HepG2 (cell line): Measurements from ENCODE around the gene BCDIN3D. TPM values are rescaled to one million over a fixed set of nuclear protein-coding genes. Genes with fewer than 3 reads are reported as not detected.

ENCODE experiments used
- ATAC-seq: fragments of 200-7000 bp; cut with Tn5 transposase; 3 replicates; pipeline ENCODE4 v1.9.1; 2020; ENCODE audit warnings: mild to moderate bottlenecking, moderate library complexity
- BruUV-seq: library from RNA; stranded (reverse); fragments of 400-500 nt; replicated peaks from 2 replicates; lab custom pipeline; 2021; lab: Mats Ljungman, UMichigan
- CTCF ChIA-PET: fragments of 300-600 bp; formaldehyde crosslinking; extraction: SDS; loops from one replicate; lab custom pipeline; 2021; ENCODE audit warnings: low total read pairs, inconsistent platforms, low intra/inter-chr PET ratio; lab: Yijun Ruan, JAX
- POLR2A ChIA-PET: fragments of 350-600 bp; sonication (Branson Sonifier 250); formaldehyde crosslinking; loops from one replicate; lab custom pipeline; 2020; ENCODE audit warnings: antibody characterized with exemption, inconsistent platforms; lab: Yijun Ruan, JAX
- DNase-seq: peaks from one replicate; pipeline ENCODE4 v3.0.0-alpha.2; 2015; ENCODE audit warnings: low spot score
- FAIRE-seq: peaks from 3 replicates; lab custom pipeline; 2011; peaks lifted over from hg19 to GRCh38; lab: Jason Lieb, UNC
- H2AFZ ChIP-seq: one replicate; pipeline ENCODE4 v1.6.1; 2011; ENCODE audit warnings: low read length, inconsistent platforms
- H3K27ac ChIP-seq: fragments of 300-600 bp; 3 replicates; pipeline ENCODE4 v1.8.0; 2011; ENCODE audit warnings: mixed run types, mild to moderate bottlenecking, mixed read lengths, low read length, inconsistent platforms; ENCODE audit not compliant: insufficient read depth; ENCODE audit errors: extremely low read length
- H3K27me3 ChIP-seq, 2 experiments: fragments of 200-600 bp in 1 of 2; 2 replicates in 1 of 2; 3 replicates in 1 of 2; pipeline versions ENCODE4 v1.6.0 to v1.8.0; 2011; ENCODE audit warnings: low read length in 2 of 2, mild to moderate bottlenecking in 2 of 2, moderate library complexity in 2 of 2, inconsistent platforms in 1 of 2; ENCODE audit not compliant: insufficient read depth in 2 of 2, control insufficient read depth in 1 of 2
- H3K36me3 ChIP-seq, 2 experiments: fragments of 200-600 bp in 1 of 2; replicated peaks in 1 of 2; 2 replicates in 1 of 2; 3 replicates in 1 of 2; pipeline versions ENCODE4 v1.5.1 to v1.8.0; 2011; ENCODE audit warnings: low read length in 2 of 2, inconsistent platforms in 1 of 2; ENCODE audit not compliant: insufficient read depth in 2 of 2, control insufficient read depth in 1 of 2
- H3K4me1 ChIP-seq: 2 replicates; pipeline ENCODE4 v1.5.1; 2012; ENCODE audit warnings: low read length, inconsistent platforms; ENCODE audit not compliant: insufficient read depth
- H3K4me2 ChIP-seq: 2 replicates; pipeline ENCODE4 v1.6.0; 2011; ENCODE audit warnings: low read depth, low read length, inconsistent platforms
- H3K4me3 ChIP-seq, 3 experiments: fragments of 200-600 bp in 1 of 3; sonication (generic), shearing (Covaris generic) in 1 of 3; replicated peaks in 1 of 3; 2 replicates each; pipeline ENCODE4 v1.5.1; 2011 to 2016; ENCODE audit warnings: low read length in 3 of 3, inconsistent platforms in 2 of 3, low read depth in 2 of 3, mild to moderate bottlenecking in 2 of 3, control low read depth in 1 of 3, mixed read lengths in 1 of 3; ENCODE audit not compliant: insufficient read depth in 1 of 3
- H3K79me2 ChIP-seq: one replicate; pipeline ENCODE4 v1.6.1; 2011; ENCODE audit warnings: low read length, inconsistent platforms; ENCODE audit not compliant: insufficient read depth
- H3K9ac ChIP-seq: 2 replicates; pipeline ENCODE4 v1.6.0; 2011; ENCODE audit warnings: mild to moderate bottlenecking, low read depth, low read length, inconsistent platforms; ENCODE audit not compliant: insufficient read depth
- H3K9me3 ChIP-seq: 2 replicates; pipeline ENCODE4 v1.5.1; 2012; ENCODE audit warnings: mild to moderate bottlenecking, low read length
- H4K20me1 ChIP-seq: 2 replicates; pipeline ENCODE4 v1.6.0; 2011; ENCODE audit warnings: inconsistent platforms, mild to moderate bottlenecking, low read length, moderate library complexity; ENCODE audit not compliant: insufficient read depth
- ATAD3A ChIP-seq: sonication (generic); formaldehyde crosslinking; IDR thresholded peaks from 2 replicates; pipeline ENCODE4 v1.4.0; 2020; ENCODE audit warnings: missing genetic modification reagents
- HDAC6 ChIP-seq: fragments of 200-600 bp; sonication (generic); IDR thresholded peaks from 2 replicates; pipeline ENCODE4 v1.7.0; 2017; ENCODE audit warnings: mild to moderate bottlenecking, antibody characterized with exemption, low read length, low read depth
- HOXD1 ChIP-seq: sonication (generic); formaldehyde crosslinking; IDR thresholded peaks from 2 replicates; pipeline ENCODE4 v1.5.0; 2020; ENCODE audit warnings: missing genetic modification reagents
- KDM2A ChIP-seq: sonication (generic); formaldehyde crosslinking; IDR thresholded peaks from 2 replicates; pipeline ENCODE4 v1.4.0; 2020; ENCODE audit warnings: low read depth, missing genetic modification reagents, borderline replicate concordance
- MAFF ChIP-seq: IDR thresholded peaks from 2 replicates; pipeline ENCODE4 v1.6.1; 2011; ENCODE audit warnings: low read depth, low read length, improper control_type of control experiment
- MAFK ChIP-seq, 2 experiments: IDR thresholded peaks in 1 of 2; conservative IDR thresholded peaks in 1 of 2; 2 replicates each; pipeline ENCODE4 v1.6.1; 2011; ENCODE audit warnings: improper control_type of control experiment in 2 of 2, low read length in 2 of 2
- NBN ChIP-seq: fragments of 450-650 bp; conservative IDR thresholded peaks from 2 replicates; pipeline ENCODE4 v1.6.1; 2017
- NFE2 ChIP-seq: sonication (generic); formaldehyde crosslinking; IDR thresholded peaks from 2 replicates; pipeline ENCODE4 v1.4.0; 2020; ENCODE audit warnings: missing genetic modification reagents
- NR2F1 ChIP-seq, 2 experiments: fragments of 450-650 bp in 1 of 2; formaldehyde crosslinking in 1 of 2; IDR thresholded peaks; 2 replicates each; pipeline versions ENCODE4 v1.5.0 to v1.6.1; 2016 to 2020; ENCODE audit warnings: mild to moderate bottlenecking in 1 of 2, missing compliant biosample characterization in 1 of 2, missing genetic modification reagents in 1 of 2, moderate library complexity in 1 of 2
- SMAD9 ChIP-seq: sonication (generic); formaldehyde crosslinking; IDR thresholded peaks from 2 replicates; pipeline ENCODE4 v1.5.1; 2020; ENCODE audit warnings: mild to moderate bottlenecking, missing genetic modification reagents
- SP4 ChIP-seq: sonication (generic); formaldehyde crosslinking; IDR thresholded peaks from 2 replicates; pipeline ENCODE4 v1.8.1; 2023; ENCODE audit warnings: mild to moderate bottlenecking, missing genetic modification reagents
- SYNCRIP ChIP-seq: fragments of 200-400 bp; formaldehyde crosslinking; IDR thresholded peaks from 2 replicates; pipeline ENCODE4 v1.6.1; 2018; ENCODE audit warnings: mild to moderate bottlenecking, low read depth, low read length; ENCODE audit not compliant: insufficient read depth
- TOE1 ChIP-seq: sonication (generic); formaldehyde crosslinking; IDR thresholded peaks from 2 replicates; pipeline ENCODE4 v1.4.0; 2020; ENCODE audit warnings: mild to moderate bottlenecking, missing genetic modification reagents
- ZBTB3 ChIP-seq: sonication (generic); formaldehyde crosslinking; IDR thresholded peaks from 2 replicates; pipeline ENCODE4 v1.4.0; 2020; ENCODE audit warnings: low read depth, mild to moderate bottlenecking, moderate library complexity, missing genetic modification reagents, borderline replicate concordance
- ZFP36 ChIP-seq: fragments of 150-350 bp; IDR thresholded peaks from 2 replicates; pipeline ENCODE4 v1.6.1; 2018; ENCODE audit warnings: borderline replicate concordance, low read length, low read depth; ENCODE audit not compliant: partially characterized antibody
- ZFYVE20 ChIP-seq: sonication (generic); formaldehyde crosslinking; IDR thresholded peaks from 2 replicates; pipeline ENCODE4 v1.8.0; 2023; ENCODE audit warnings: low read depth, mild to moderate bottlenecking, moderate library complexity, missing genetic modification reagents, borderline replicate concordance
- ZNF333 ChIP-seq: sonication (generic); formaldehyde crosslinking; IDR thresholded peaks from 2 replicates; pipeline ENCODE4 v1.4.0; 2020; ENCODE audit warnings: mild to moderate bottlenecking, missing genetic modification reagents, borderline replicate concordance
- WGBS: methylation state at CpG from one replicate; pipeline ENCODE4 v1.1.6; 2017; ENCODE audit warnings: low lambda C conversion rate; 5-methylcytosine and 5-hydroxymethylcytosine counted together
- in situ Hi-C: cut with HindIII; loops from 2 replicates; pipeline ENCODE4 v1.10.0; 2017; ENCODE audit warnings: low pct_unique_long_range_greater_than_20kb; ENCODE audit not compliant: extremely low pct_ligation_motif_present
- intact Hi-C: fragments of 100-400 bp; cut with micrococcal nuclease; formaldehyde crosslinking; loops from one replicate; pipeline ENCODE4 v1.10.0; 2022; ENCODE audit not compliant: unreplicated experiment
- polyA plus RNA-seq, 8 experiments: library from polyadenylated mRNA; depleted of rRNA in 3 of 8; stranded (reverse) in 7 of 8; unstranded in 1 of 8; fragments of >200 nt; fragmentation: Illumina TruSeq in 4 of 8; extraction: Trizol in 4 of 8; gene quantifications; 2 replicates each; pipeline versions ENCODE4 v1.2.1 to v1.2.3, GENCODE V29; 2011 to 2016; ENCODE audit warnings: low read depth in 4 of 8, missing spikeins in 1 of 8, mixed read lengths in 1 of 8; ENCODE audit not compliant: insufficient read depth in 1 of 8
- total RNA-seq, 5 experiments: library from RNA; depleted of rRNA; stranded (reverse); fragments of >200 nt; fragmentation: Illumina TruSeq; extraction: Trizol; gene quantifications; 2 replicates each; pipeline ENCODE4 v1.2.3, GENCODE V29; 2016; ENCODE audit warnings: low read depth in 1 of 5
- TF ChIP-seq, protein P1 (sequence below): sonication (generic); formaldehyde crosslinking; IDR thresholded peaks from 2 replicates; pipeline ENCODE4 v1.4.0; 2020; ENCODE audit warnings: missing genetic modification reagents

The BCDIN3D gene
- total and polyA plus RNA-seq, 2 of the 13 experiments (the other 11 are each of a cell fraction or from before 2014, with no cell fraction given), result 2.2 to 2.5 TPM

DNA sequence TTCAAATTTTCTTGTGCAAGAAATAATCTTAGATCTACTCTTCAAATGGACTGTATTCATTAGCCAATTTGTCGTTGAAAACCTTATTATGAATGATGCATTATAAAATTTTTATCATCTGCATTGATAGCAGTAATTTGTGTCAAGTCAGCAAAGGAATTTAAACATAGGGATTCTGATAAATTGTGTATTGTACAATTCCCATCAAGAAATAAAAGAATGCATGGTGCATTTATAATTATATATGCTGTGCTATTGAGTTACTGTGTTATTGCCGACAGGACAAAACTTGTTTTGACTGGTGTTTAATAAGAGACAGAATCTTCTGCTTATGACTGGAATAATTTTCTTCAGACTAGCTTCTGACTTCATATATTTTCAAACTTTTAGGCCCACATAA is 3.1 kb upstream of the BCDIN3D start:
- no peak overlapping the region for H2AFZ ChIP-seq

DNA sequence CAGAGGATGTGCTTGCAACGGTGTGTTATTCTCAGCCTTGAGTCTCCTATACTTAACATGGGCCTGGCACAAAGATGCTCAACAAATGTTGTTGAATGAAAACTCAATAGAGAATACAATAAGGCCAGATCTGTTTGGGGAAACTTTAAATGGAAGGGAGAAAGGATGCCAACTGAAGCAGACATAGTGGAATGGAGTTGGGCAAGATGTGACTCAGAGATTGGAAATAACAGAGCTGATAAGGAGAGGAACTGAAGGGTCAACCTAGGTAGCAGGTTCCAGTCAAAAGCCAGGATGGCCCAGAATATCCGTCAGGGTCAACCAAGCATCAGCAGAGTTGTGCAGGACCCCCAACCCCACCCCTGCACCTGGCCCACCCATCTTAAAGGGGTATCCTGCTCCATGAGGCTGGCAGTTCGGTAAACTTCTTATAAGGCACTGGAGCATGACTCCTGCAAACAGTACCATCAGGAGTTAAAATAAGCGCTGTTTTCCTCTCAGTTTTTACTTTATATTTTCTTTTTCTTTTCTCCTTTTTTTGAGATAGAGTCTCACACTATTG is 1.1 kb upstream of the BCDIN3D start:
- no peak for FAIRE-seq
- ATAC-seq, result no peak
- Histone ChIP-seq H4K20me1 (no peaks in the 10 kb centered on the region), H3K9ac (no peak overlapping the region), H3K36me3 (no peaks in the 10 kb centered on the region), H3K4me2 (no peak overlapping the region), H3K4me1 (peaks cover 19% of the 10 kb centered on the region), H3K27ac (no peak overlapping the region), H3K9me3 (no peaks in the 10 kb centered on the region), H3K79me2 (peaks cover 7% of the 10 kb centered on the region), H3K27me3 (peaks cover 2 to 13% of the 10 kb centered on the region in 2 experiments; a peak in 2 of 5 replicates), H2AFZ (no peak overlapping the region), H3K4me3 (no peak overlapping the region)
- intact Hi-C loops (no loop called here), in situ Hi-C loops (no loop called here)
- ChIA-PET POLR2A (interaction anchor here (1.0 to 1.5 kb wide), 4 partner anchors 10 to 580 kb away, joined by 3 to 8 read pairs (median 6); no protein-coding TSS in a partner anchor), CTCF (no interaction called here)
- no peak for DNase-seq
- BruUV-seq, result no TSS peak
- 93% methylated on average over 4 of the region's 4 CpGs for WGBS
- TF ChIP-seq SMAD9 (no peak), NR2F1 (CRISPR knock-in tag; IDR thresholded peaks at IDR 0.05) (no peak), ATAD3A (CRISPR knock-in tag) (no peak), ZFYVE20 (no peak)
- TF ChIP-seq, protein P1, sequence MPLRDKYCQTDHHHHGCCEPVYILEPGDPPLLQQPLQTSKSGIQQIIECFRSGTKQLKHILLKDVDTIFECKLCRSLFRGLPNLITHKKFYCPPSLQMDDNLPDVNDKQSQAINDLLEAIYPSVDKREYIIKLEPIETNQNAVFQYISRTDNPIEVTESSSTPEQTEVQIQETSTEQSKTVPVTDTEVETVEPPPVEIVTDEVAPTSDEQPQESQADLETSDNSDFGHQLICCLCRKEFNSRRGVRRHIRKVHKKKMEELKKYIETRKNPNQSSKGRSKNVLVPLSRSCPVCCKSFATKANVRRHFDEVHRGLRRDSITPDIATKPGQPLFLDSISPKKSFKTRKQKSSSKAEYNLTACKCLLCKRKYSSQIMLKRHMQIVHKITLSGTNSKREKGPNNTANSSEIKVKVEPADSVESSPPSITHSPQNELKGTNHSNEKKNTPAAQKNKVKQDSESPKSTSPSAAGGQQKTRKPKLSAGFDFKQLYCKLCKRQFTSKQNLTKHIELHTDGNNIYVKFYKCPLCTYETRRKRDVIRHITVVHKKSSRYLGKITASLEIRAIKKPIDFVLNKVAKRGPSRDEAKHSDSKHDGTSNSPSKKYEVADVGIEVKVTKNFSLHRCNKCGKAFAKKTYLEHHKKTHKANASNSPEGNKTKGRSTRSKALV (CRISPR knock-in tag), result no peak

More for the DNA sequence above, 3.1 kb upstream of the BCDIN3D start:
- Histone ChIP-seq H3K79me2 (peaks cover 7% of the 10 kb centered on the region), H3K4me3 (no peak overlapping the region), H3K27ac (no peak overlapping the region), H3K36me3 (no peaks in the 10 kb centered on the region), H3K4me1 (peaks cover 18% of the 10 kb centered on the region), H3K9ac (no peak overlapping the region), H4K20me1 (no peaks in the 10 kb centered on the region), H3K4me2 (no peak overlapping the region), H3K27me3 (peaks cover 2 to 13% of the 10 kb centered on the region in 2 experiments; a peak in 2 of 5 replicates), H3K9me3 (no peaks in the 10 kb centered on the region)
- ATAC-seq (no peak), FAIRE-seq (no peak), DNase-seq (no peak)
- CTCF ChIA-PET, result no interaction called here
- intact Hi-C loops, result no loop called here
- POLR2A ChIA-PET, result no interaction called here
- TF ChIP-seq KDM2A (CRISPR knock-in tag) (no peak), MAFK (conservative IDR thresholded peaks at IDR 0.05 in 1 of 2, IDR thresholded peaks at IDR 0.05 in 1 of 2; ENCODE audit: low read length in 2 of 2) (peak; percentile 79 to 85), ZNF333 (CRISPR knock-in tag) (no peak), SP4 (no peak), NFE2 (CRISPR knock-in tag) (no peak), TOE1 (CRISPR knock-in tag) (no peak), ZBTB3 (CRISPR knock-in tag) (no peak), NBN (no peak), SYNCRIP (no peak), HDAC6 (no peak), HOXD1 (CRISPR knock-in tag) (no peak), MAFF (peak; percentile 83), ZFP36 (no peak)
- WGBS, result 62% methylated on average over 2 of the region's 2 CpGs
- BruUV-seq, result no TSS peak
- in situ Hi-C loops, result no loop called here
